Omental fat pad (tissue), 4 donors: ENCODE measurements around the gene NME3. TPM values are rescaled to one million over a fixed set of nuclear protein-coding genes. Genes with fewer than 3 reads are reported as not detected.

ENCODE experiments used
- ATAC-seq: fragments of 150-250 bp; one replicate; pipeline ENCODE4 v1.9.1; 2016; ENCODE audit warnings: mild to moderate bottlenecking, moderate library complexity; ENCODE audit not compliant: low FRiP score
- DNase-seq: peaks from one replicate; pipeline ENCODE4 v3.0.0-alpha.2; 2019; ENCODE audit warnings: low spot score
- CTCF ChIP-seq, 3 donors: fragments of 450-650 bp; IDR thresholded peaks; one replicate each; pipeline ENCODE4 v1.5.1; 2016 to 2017; ENCODE audit warnings: antibody characterized with exemption in 3 of 3, mild to moderate bottlenecking in 3 of 3, moderate library complexity in 2 of 3
- total RNA-seq, 4 donors: library from RNA; depleted of rRNA; stranded (reverse); fragments of >200 nt; gene quantifications; one replicate each; pipeline ENCODE4 v1.1.0, GENCODE V29; 2016

The NME3 gene
- total RNA-seq, 4 donors from 2014 or later = 51.4 to 83.2 (median 69.6) TPM

DNA sequence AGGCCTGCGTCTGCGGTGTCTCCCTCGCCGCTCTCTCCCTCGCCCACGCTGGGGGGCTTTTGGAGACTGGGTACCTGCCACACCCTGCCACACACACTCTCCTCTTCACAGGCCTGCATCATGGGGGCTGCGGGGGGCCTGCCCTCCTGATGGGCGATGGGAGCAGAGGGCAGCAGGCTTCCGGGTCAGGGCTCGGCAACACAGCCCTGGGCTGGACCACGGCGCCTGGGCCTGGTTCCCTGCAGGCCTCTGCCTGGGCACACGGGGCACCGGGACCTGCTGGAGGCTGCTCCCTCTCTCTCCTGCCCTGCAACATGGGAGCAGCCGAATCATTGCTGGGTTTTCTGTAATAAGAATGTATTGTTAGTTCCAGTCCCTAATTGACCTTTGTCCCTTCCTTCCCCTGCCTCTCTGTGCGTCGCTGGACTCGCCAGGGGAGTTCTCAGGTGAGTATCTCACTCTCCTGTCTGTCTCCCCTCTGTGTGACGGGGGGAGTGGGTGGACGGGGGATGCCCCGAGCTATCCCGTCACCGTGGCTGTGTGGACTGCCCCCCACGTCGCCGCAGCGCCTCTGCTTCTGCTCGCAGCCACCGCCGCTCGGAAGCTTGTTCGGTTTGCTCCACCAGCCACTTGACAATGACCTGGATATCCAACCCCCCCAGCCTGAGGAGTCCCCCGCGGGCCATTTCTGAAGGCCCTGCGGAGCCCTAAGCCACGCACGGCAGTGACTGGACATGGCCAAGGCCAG, 13.5 kb downstream of the NME3 start:
- ATAC-seq = no peak

GRCh38 chr16:1754204-1754603, 17.1 kb downstream of the NME3 start:
- TF ChIP-seq CTCF (IDR thresholded peaks at IDR 0.05) = no peak
- DNase-seq = no peak

More for the DNA sequence above, 13.5 kb downstream of the NME3 start:
- DNase-seq = no peak
- TF ChIP-seq CTCF (IDR thresholded peaks at IDR 0.05) = no peak

DNA sequence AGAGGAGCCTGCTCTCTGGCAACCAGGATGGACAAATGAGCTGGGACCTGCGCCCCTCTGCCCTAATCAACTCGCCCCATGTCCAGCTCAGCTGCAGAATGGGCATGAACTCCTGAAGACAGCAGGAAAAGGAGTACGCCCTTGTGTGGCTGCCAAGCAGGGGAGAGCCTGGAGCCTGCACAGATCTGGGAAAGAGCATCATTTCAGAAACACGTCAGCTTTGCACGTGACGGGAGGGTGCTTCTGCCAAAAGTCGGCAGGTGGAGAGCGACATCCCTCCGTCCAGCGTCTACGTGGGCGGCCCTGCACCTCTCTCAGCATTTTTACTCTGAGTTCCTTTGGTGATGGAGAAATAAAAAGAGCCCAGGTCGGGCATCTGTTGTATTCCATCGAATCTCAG, 18.5 kb downstream of the NME3 start:
- ATAC-seq (no peak), DNase-seq (no peak)
- TF ChIP-seq CTCF (IDR thresholded peaks at IDR 0.05) = no peak

More at GRCh38 chr16:1754204-1754603, 17.1 kb downstream of the NME3 start:
- ATAC-seq = no peak

DNA sequence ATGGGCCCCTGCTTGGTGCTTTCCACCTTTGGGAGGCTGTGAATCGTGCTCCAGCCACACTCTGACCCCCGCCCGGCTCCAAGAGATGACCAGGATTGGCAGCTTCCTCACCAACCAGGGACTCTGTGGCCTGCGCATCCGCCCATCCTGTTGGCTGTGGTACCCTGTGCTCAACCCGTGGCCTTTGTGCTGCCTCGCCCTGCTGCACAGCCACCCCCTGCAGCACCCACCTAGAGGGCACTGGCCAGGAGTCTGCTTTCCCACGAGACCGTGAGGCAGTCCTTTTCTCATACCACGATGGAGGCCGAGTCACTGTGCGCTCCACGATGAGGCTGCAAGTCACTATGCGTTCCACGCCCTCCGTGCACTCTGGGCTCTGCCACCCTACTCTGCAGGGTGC, 19.4 kb downstream of the NME3 start:
- DNase-seq (no peak), ATAC-seq (no peak)
- TF ChIP-seq CTCF (IDR thresholded peaks at IDR 0.05) = no peak

DNA sequence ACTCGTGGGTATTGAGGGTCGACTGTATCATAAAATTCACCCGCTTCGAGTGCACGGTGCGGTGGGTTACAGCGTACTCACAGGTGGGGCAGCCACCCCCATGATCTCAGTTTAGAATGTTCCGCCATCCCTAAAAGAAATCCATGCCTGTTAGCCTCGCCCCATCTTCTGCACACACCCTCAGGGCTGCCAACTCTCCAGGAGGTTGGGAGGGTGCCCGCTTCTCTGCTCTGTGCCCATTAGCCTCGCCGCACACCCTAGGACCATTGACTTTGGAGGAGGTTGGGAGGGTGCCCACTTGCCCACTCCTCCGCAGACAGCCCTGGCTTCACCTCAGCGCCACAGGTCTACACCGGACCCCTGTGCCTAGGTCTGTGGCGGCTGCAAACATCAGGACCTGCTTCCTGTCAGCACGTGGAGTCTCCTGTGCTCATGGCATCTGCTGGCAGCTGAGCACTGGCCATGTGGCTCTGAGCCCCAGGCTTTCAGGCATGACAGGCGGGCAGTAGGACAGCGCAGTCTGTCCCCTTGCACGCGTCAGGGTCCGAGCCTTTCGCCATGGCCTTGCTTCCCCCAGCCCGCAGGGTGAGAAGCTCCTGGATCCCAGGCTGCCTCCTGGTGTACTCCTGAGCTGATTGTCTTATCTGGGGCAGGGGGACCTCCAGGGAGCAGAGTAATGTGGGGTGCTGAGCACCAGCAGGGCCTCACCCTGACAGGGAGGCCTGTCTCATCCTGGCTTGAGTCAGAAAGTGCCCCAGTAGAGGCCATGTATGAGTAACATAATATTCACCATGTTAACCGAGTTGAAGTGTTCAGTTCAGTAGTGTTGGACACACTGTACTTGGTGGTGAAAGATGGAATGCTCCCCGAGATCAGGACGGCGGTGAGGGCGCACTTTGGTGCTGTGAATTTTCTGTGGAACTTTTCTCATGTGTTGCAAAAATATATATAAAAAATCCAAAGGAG, 21.9 kb downstream of the NME3 start:
- no peak for TF ChIP-seq CTCF (IDR thresholded peaks at IDR 0.05)
- ATAC-seq (no peak), DNase-seq (no peak)

- DNase-seq (no peak), ATAC-seq (no peak)
- no peak for TF ChIP-seq CTCF (IDR thresholded peaks at IDR 0.05)
Measured at GRCh38 chr16:1747934-1748333, 23.4 kb downstream of the NME3 start.
